PC-3 (cell line): ENCODE measurements around the gene ZMAT3. TPM values are rescaled to one million over a fixed set of nuclear protein-coding genes. Genes with fewer than 3 reads are reported as not detected.
"Not testable (repeated sequence)": the region's sequence is repeated elsewhere in the genome, so short reads cannot be mapped to it uniquely, and the experiment has no call there.

Experiments used
- ATAC-seq: fragments of 200-7000 bp; cut with Tn5 transposase; 2 replicates; pipeline ENCODE4 v1.9.1; 2020; ENCODE audit warnings: mild to moderate bottlenecking, moderate library complexity
- BruUV-seq: library from RNA; stranded (reverse); fragments of 400-500 nt; replicated peaks from 2 replicates; lab custom pipeline; 2021; lab: Mats Ljungman, UMichigan
- CTCF ChIA-PET: fragments of 300-600 bp; sonication (Branson Sonifier 250); formaldehyde crosslinking; loops from one replicate; lab custom pipeline; 2022; ENCODE audit warnings: antibody characterized with exemption; lab: Charles Lee
- POLR2A ChIA-PET: fragments of 300-600 bp; sonication (Branson Sonifier 250); formaldehyde crosslinking; loops from one replicate; lab custom pipeline; 2022; ENCODE audit warnings: antibody characterized with exemption; ENCODE audit not compliant: unreplicated experiment; lab: Charles Lee
- DNase-seq: peaks from one replicate; pipeline ENCODE4 v3.0.0-alpha.2; 2015
- H2AFZ ChIP-seq: fragments of 300-600 bp; sonication (generic); 2 replicates; pipeline ENCODE4 v1.6.0; 2016; ENCODE audit warnings: antibody characterized with exemption, low read length
- H3F3A ChIP-seq: fragments of 300-600 bp; sonication (generic); one replicate; pipeline ENCODE4 v1.6.0; 2017; ENCODE audit warnings: antibody characterized with exemption, low read length, control low read depth, mild to moderate bottlenecking; ENCODE audit not compliant: unreplicated experiment
- H3K27ac ChIP-seq: fragments of 300-600 bp; sonication (generic); 2 replicates; pipeline ENCODE4 v1.5.1; 2016; ENCODE audit warnings: mild to moderate bottlenecking, low read length
- H3K27me3 ChIP-seq: fragments of 300-600 bp; sonication (generic); 2 replicates; pipeline ENCODE4 v1.6.1; 2016; ENCODE audit warnings: low read length, mixed read lengths
- H3K36me3 ChIP-seq: fragments of 300-600 bp; sonication (generic); 2 replicates; pipeline ENCODE4 v1.6.1; 2016; ENCODE audit warnings: low read depth, mixed run types, low read length, mixed read lengths
- H3K4me1 ChIP-seq: fragments of 300-600 bp; sonication (generic); 2 replicates; pipeline ENCODE4 v1.5.1; 2016; ENCODE audit warnings: low read length; ENCODE audit not compliant: insufficient read depth
- H3K4me2 ChIP-seq: fragments of 300-600 bp; sonication (generic); 2 replicates; pipeline ENCODE4 v1.6.0; 2016; ENCODE audit warnings: low read length
- H3K4me3 ChIP-seq: fragments of 300-600 bp; sonication (generic); 2 replicates; pipeline ENCODE4 v1.5.1; 2016; ENCODE audit warnings: mild to moderate bottlenecking, low read length, mixed read lengths
- H3K79me2 ChIP-seq: fragments of 300-600 bp; sonication (generic); 2 replicates; pipeline ENCODE4 v1.6.1; 2017; ENCODE audit warnings: low read length, mixed read lengths
- H3K9ac ChIP-seq: fragments of 300-600 bp; sonication (generic); 2 replicates; pipeline ENCODE4 v1.6.0; 2016; ENCODE audit warnings: mild to moderate bottlenecking, low read length
- H3K9me2 ChIP-seq: fragments of 300-600 bp; sonication (generic); replicated peaks from 2 replicates; pipeline ENCODE4 v1.6.1; 2016; ENCODE audit warnings: mixed run types, low read length, mixed read lengths
- H3K9me3 ChIP-seq: fragments of 300-600 bp; sonication (generic); 2 replicates; pipeline ENCODE4 v1.6.1; 2016; ENCODE audit warnings: low read length, mixed read lengths
- H4K20me1 ChIP-seq: fragments of 300-600 bp; sonication (generic); 2 replicates; pipeline ENCODE4 v1.6.1; 2016; ENCODE audit warnings: low read length, mixed read lengths
- CTCF ChIP-seq: fragments of 300-600 bp; sonication (generic); conservative IDR thresholded peaks from 2 replicates; pipeline ENCODE4 v1.5.1; 2017; ENCODE audit warnings: antibody characterized with exemption, low read depth, mild to moderate bottlenecking, low read length
- EZH2 ChIP-seq: fragments of 300-600 bp; sonication (generic); IDR thresholded peaks from one replicate; pipeline ENCODE4 v1.6.1; 2017; ENCODE audit warnings: antibody characterized with exemption, mild to moderate bottlenecking, low read length; ENCODE audit not compliant: unreplicated experiment
- EZH2phosphoT487 ChIP-seq: fragments of 300-600 bp; sonication (generic); IDR thresholded peaks from 2 replicates; pipeline ENCODE4 v1.6.1; 2018; ENCODE audit warnings: mild to moderate bottlenecking, antibody characterized with exemption, low read length, borderline replicate concordance
- intact Hi-C: fragments of 100-400 bp; cut with micrococcal nuclease; formaldehyde crosslinking; loops from 2 replicates; pipeline ENCODE4 v1.9.0; 2023
- total RNA-seq: library from RNA; depleted of rRNA; stranded (reverse); fragments of >200 nt; gene quantifications from 2 replicates; pipeline ENCODE4 v1.2.3, GENCODE V29; 2014

Gene ZMAT3
- total RNA-seq, 1 experiment from 2014 or later: 2.0 TPM

DNA sequence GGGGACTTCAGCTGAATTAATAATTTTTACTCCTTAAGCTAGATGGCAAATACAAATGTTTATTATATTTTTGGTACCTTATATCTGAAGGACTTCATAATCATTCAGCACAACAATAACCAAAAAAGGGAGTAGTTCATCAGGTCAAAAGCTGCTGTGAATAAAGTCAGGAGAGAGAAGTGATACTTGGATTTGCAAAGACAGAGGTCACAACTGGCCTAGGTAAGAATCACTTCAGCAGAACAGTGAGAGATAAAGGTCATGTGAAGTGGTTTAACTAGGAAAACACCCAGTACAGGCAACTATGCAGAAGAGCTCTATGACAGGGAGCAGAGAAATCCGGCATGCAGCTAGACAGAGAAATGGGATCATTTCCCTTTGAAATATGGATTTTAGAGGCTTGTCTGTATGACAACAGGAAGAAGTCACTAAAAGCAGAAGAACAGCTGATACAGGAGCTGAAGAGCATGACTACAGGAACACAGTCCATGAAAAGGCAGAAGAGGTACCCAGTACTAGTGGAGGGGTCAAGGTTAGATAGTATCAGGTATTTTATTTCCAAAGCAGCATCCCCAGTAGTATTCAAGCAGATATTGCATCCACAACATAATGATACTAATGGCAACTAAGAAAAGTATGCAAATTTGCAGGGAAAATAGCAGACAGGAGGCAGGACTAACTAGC is 25.7 kb downstream of the ZMAT3 start:
- H2AFZ ChIP-seq: no peak overlapping the region
- intact Hi-C loops: no loop called here
- no TSS peak for BruUV-seq

DNA sequence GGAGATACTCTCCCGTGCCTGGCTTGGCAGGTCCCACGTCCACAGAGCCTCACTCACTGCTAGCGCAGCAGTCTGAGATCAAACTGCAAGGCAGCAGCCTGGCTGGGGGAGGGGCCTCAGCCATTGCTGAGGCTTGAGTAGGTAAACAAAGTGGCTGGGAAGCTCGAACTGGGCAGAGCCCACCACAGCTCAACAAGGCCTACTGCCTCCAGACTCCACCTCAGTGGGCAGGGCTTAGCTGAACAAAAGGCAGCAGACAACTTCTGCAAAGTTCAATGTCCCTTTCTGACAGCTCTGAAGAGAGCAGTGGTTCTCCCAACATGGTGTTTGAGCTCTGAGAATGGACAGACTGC is 32.7 kb downstream of the ZMAT3 start:
- H3K27ac ChIP-seq, H3K4me2 ChIP-seq, H3K9me3 ChIP-seq, BruUV-seq, H4K20me1 ChIP-seq, H3K9me2 ChIP-seq, H3K27me3 ChIP-seq, H3K4me3 ChIP-seq, DNase-seq, CTCF ChIA-PET, intact Hi-C loops, H3K36me3 ChIP-seq, H3K4me1 ChIP-seq, H3K9ac ChIP-seq, ATAC-seq, POLR2A ChIA-PET, H2AFZ ChIP-seq, H3K79me2 ChIP-seq, H3F3A ChIP-seq: not testable (repeated sequence)

More for the DNA sequence above, 25.7 kb downstream of the ZMAT3 start:
- no peak overlapping the region for H3K4me2 ChIP-seq
- ChIA-PET POLR2A (no interaction called here), CTCF (interaction anchor here (0.6 kb wide), 1 partner anchor 80 kb away, joined by 7 read pairs; no protein-coding TSS in a partner anchor)
- H3K4me3 ChIP-seq: no peak overlapping the region
- H3K9me2 ChIP-seq: no peaks in the 10 kb centered on the region
- no peaks in the 10 kb centered on the region for H4K20me1 ChIP-seq
- no peak for DNase-seq
- no peaks in the 10 kb centered on the region for H3K36me3 ChIP-seq
- H3K9me3 ChIP-seq: no peaks in the 10 kb centered on the region
- no peaks in the 10 kb centered on the region for H3K79me2 ChIP-seq
- no peaks in the 10 kb centered on the region for H3K4me1 ChIP-seq
- no peaks in the 10 kb centered on the region for H3K27me3 ChIP-seq
- no peak for TF ChIP-seq EZH2phosphoT487
- no peak for TF ChIP-seq EZH2
- TF ChIP-seq CTCF: no peak
- no peak overlapping the region for H3K27ac ChIP-seq
- no peak for ATAC-seq
- H3F3A ChIP-seq: no peaks in the 10 kb centered on the region
- no peak overlapping the region for H3K9ac ChIP-seq

DNA sequence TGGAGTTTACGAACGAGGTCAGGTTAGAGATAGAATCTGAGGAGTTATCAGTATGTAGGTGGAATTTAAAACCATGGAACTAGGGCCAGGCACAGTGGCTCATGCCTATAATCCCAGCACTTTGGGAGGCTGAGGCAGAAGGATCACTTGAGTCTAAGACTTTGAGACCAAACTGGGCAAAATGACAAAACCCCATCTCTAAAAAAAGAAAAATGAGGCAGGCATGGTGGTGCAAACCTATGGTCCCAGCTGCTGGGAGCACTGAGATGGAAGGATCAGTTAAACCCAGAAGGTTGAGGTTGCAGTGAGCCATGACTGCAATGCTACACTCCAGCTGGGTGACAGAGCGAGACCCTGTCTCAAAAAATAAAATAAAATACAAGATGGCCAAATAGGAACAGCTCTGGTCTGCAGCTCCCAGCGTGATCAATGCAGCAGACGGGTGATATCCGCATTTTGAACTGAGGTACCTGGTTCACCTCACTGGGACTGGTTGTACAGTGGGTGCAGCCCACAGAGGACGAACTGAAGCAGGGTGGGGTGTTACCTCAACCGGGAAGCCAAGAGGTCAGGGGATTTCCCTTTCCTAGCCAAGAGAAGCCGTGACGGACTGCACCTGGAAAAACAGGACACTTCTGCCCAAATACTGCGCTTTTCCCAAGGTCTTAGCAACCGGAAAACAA is 33.3 kb downstream of the ZMAT3 start:
- no peak for TF ChIP-seq EZH2phosphoT487
- TF ChIP-seq EZH2: no peak
- TF ChIP-seq CTCF: no peak
- H3K4me2 ChIP-seq: no peak overlapping the region
- ATAC-seq: no peak
- CTCF ChIA-PET: no interaction called here
- POLR2A ChIA-PET: no interaction called here
- intact Hi-C loops: no loop called here
- H3K9ac ChIP-seq: no peak overlapping the region
- no peak overlapping the region for H2AFZ ChIP-seq
- no peaks in the 10 kb centered on the region for H3K9me2 ChIP-seq
- no peak for DNase-seq
- H3K27me3 ChIP-seq: no peaks in the 10 kb centered on the region
- BruUV-seq: no TSS peak
- no peaks in the 10 kb centered on the region for H4K20me1 ChIP-seq
- no peaks in the 10 kb centered on the region for H3K9me3 ChIP-seq
- no peak overlapping the region for H3K27ac ChIP-seq
- no peaks in the 10 kb centered on the region for H3K4me1 ChIP-seq
- no peaks in the 10 kb centered on the region for H3K36me3 ChIP-seq
- no peaks in the 10 kb centered on the region for H3K79me2 ChIP-seq
- no peak overlapping the region for H3K4me3 ChIP-seq
- no peaks in the 10 kb centered on the region for H3F3A ChIP-seq
